ENCODE measurements around the gene CECR2.
A peak's percentile ranks its signal among the peaks of the same experiment; 100 is the strongest.

- TF ChIP-seq CTCF (IDR thresholded peaks at IDR 0.05) (no peak), POLR2A (IDR thresholded peaks at IDR 0.05) (peak in 1 of 3 donors; percentile 28)
Observed at GRCh38 chr22:17369439-17370025, at the start of gene CECR2.
